GM23248 (cell line): ENCODE measurements around the gene ADAM12.

ENCODE experiments used
- EZH2 ChIP-seq: fragments of 200-600 bp; sonication (generic); IDR thresholded peaks from 2 replicates; pipeline ENCODE4 v1.6.1; 2018; ENCODE audit warnings: antibody characterized with exemption, mild to moderate bottlenecking; ENCODE audit not compliant: insufficient read depth, poor library complexity, severe bottlenecking
- EZH2phosphoT487 ChIP-seq: fragments of 200-600 bp; sonication (generic); IDR thresholded peaks from 2 replicates; pipeline ENCODE4 v1.6.1; 2018; ENCODE audit warnings: antibody characterized with exemption, moderate library complexity, mild to moderate bottlenecking, low read depth; ENCODE audit not compliant: insufficient read depth

- TF ChIP-seq EZH2 (no peak), EZH2phosphoT487 (no peak)
Observed at GRCh38 chr10:126369125-126369710, 19.1 kb downstream of the ADAM12 start.
